ENCODE results near the gene HNRNPL. TPM values are rescaled to one million over a fixed set of nuclear protein-coding genes. Genes with fewer than 3 reads are reported as not detected.
"Not testable (repeated sequence)": the region's sequence is repeated elsewhere in the genome, so short reads cannot be mapped to it uniquely, and the experiment has no call there.

Gene HNRNPL
- polyA plus RNA-seq, 1 donor, result 273 TPM

- DNase-seq, result no peak
These were observed 49.0 kb downstream of the HNRNPL start for GRCh38 chr19:38800577-38801347.

GRCh38 chr19:38799104-38799503 is 50.7 kb downstream of the HNRNPL start:
- DNase-seq, result no peak

- not testable (repeated sequence) for DNase-seq
These were observed 52.0 kb downstream of the HNRNPL start for GRCh38 chr19:38797781-38798180.

- no peak for DNase-seq
These were observed 53.6 kb downstream of the HNRNPL start for GRCh38 chr19:38796154-38796553.

GRCh38 chr19:38795549-38795948 is 54.2 kb downstream of the HNRNPL start:
- DNase-seq, result no peak

- no peak for DNase-seq
These were observed 56.1 kb downstream of the HNRNPL start for GRCh38 chr19:38793671-38794070.

- no peak for DNase-seq
These were observed 56.6 kb downstream of the HNRNPL start for GRCh38 chr19:38793177-38793576.

GRCh38 chr19:38792250-38793111 is 57.3 kb downstream of the HNRNPL start:
- no peak for DNase-seq

GRCh38 chr19:38791451-38792064 is 58.2 kb downstream of the HNRNPL start:
- not testable (repeated sequence) for DNase-seq

GRCh38 chr19:38790507-38791403 is 59.0 kb downstream of the HNRNPL start:
- not testable (repeated sequence) for DNase-seq

GRCh38 chr19:38788478-38789243 is 61.1 kb downstream of the HNRNPL start, which contains the start of gene LGALS7B:
Gene LGALS7B (plus strand): TSS chr19:38789200. CDS start chr19:38789227, 27 bp downstream.
- DNase-seq, result no peak

- DNase-seq, result no peak
These were observed 63.1 kb downstream of the HNRNPL start for GRCh38 chr19:38786572-38787265.

Other genes starting within 250 kb of the HNRNPL start
- 12.2 TPM for gene MAP4K1, start 232.0 kb downstream of the HNRNPL start, polyA plus RNA-seq (ENCODE audit: insufficient read length)
- gene EIF3K, start 230.8 kb downstream of the HNRNPL start, polyA plus RNA-seq (ENCODE audit: insufficient read length), result 381 TPM
- gene ACTN4, start 202.3 kb downstream of the HNRNPL start, polyA plus RNA-seq (ENCODE audit: insufficient read length), result 251 TPM
- gene CAPN12, start 105.5 kb downstream of the HNRNPL start, polyA plus RNA-seq (ENCODE audit: insufficient read length), result 3.4 TPM
- not detected for gene LGALS7, start 76.5 kb downstream of the HNRNPL start, polyA plus RNA-seq (ENCODE audit: insufficient read length)
- gene LGALS7B, start 60.8 kb downstream of the HNRNPL start, polyA plus RNA-seq (ENCODE audit: insufficient read length), result 5.4 TPM
- gene LGALS4, start 37.0 kb downstream of the HNRNPL start, polyA plus RNA-seq (ENCODE audit: insufficient read length), result 1.5 TPM
- 154 TPM for gene ECH1, start 18.2 kb downstream of the HNRNPL start, polyA plus RNA-seq (ENCODE audit: insufficient read length)
- gene RINL, start 28.3 kb upstream of the HNRNPL start, polyA plus RNA-seq (ENCODE audit: insufficient read length), result 9.1 TPM
- gene SIRT2, start 49.6 kb upstream of the HNRNPL start, polyA plus RNA-seq (ENCODE audit: insufficient read length), result 98.5 TPM
- 11.5 TPM for gene NFKBIB, start 50.0 kb upstream of the HNRNPL start, polyA plus RNA-seq (ENCODE audit: insufficient read length)
- gene CCER2, start 62.2 kb upstream of the HNRNPL start, polyA plus RNA-seq (ENCODE audit: insufficient read length), result 4.2 TPM
- 31.1 TPM for gene SARS2, start 80.8 kb upstream of the HNRNPL start, polyA plus RNA-seq (ENCODE audit: insufficient read length)
- gene MRPS12, start 81.0 kb upstream of the HNRNPL start, polyA plus RNA-seq (ENCODE audit: insufficient read length), result 20.2 TPM
- gene FBXO17, start 125.8 kb upstream of the HNRNPL start, polyA plus RNA-seq (ENCODE audit: insufficient read length), result 32.3 TPM
- 4.1 TPM for gene FBXO27, start 182.6 kb upstream of the HNRNPL start, polyA plus RNA-seq (ENCODE audit: insufficient read length)
- gene ACP7, start 234.4 kb upstream of the HNRNPL start, polyA plus RNA-seq (ENCODE audit: insufficient read length), result 0.14 TPM